Body of pancreas (tissue), 4 donors: Measurements from ENCODE around the gene SKAP1. TPM values are rescaled to one million over a fixed set of nuclear protein-coding genes. Genes with fewer than 3 reads are reported as not detected.

ENCODE experiments used
- ATAC-seq: fragments of 150-250 bp; one replicate; pipeline ENCODE4 v1.9.1; 2016
- DNase-seq, 4 donors: peaks; one replicate each; pipeline ENCODE4 v3.0.0-alpha.2; 2019
- H3K27ac ChIP-seq, 4 donors: fragments of 200-600 bp; sonication (generic); 1 replicate in 3 of 4; 2 replicates in 1 of 4; pipeline versions ENCODE4 v1.5.1 to v1.6.1; 2016 to 2019; ENCODE audit warnings: mild to moderate bottlenecking in 1 of 4, mixed read lengths in 1 of 4, moderate library complexity in 1 of 4
- H3K27me3 ChIP-seq, 2 donors: fragments of 200-600 bp; sonication (generic); one replicate each; pipeline ENCODE4 v1.6.0; 2016; ENCODE audit warnings: mild to moderate bottlenecking in 1 of 2
- H3K36me3 ChIP-seq, 2 donors: fragments of 200-600 bp; sonication (generic); replicated peaks in 1 of 2; 2 replicates each; pipeline ENCODE4 v1.5.1; 2016; ENCODE audit warnings: low read depth in 2 of 2; ENCODE audit not compliant: insufficient read depth in 1 of 2
- H3K4me1 ChIP-seq: fragments of 200-600 bp; sonication (generic); one replicate; pipeline ENCODE4 v1.6.0; 2016
- H3K4me3 ChIP-seq, 2 donors: fragments of 200-600 bp; sonication (generic); 1 replicate in 1 of 2; 2 replicates in 1 of 2; pipeline ENCODE4 v1.5.1; 2016 to 2019
- H3K9me3 ChIP-seq, 3 donors: fragments of 200-600 bp; sonication (generic); 1 replicate in 2 of 3; 2 replicates in 1 of 3; pipeline ENCODE4 v1.5.1; 2016
- CTCF ChIP-seq, 7 experiments: fragments of 450-650 bp in 4 of 7; fragments of 200-600 bp in 3 of 7; sonication (generic) in 3 of 7; IDR thresholded peaks; one replicate each; pipeline ENCODE4 v1.5.1; 2016 to 2019; ENCODE audit warnings: antibody characterized with exemption in 7 of 7
- POLR2A ChIP-seq, 3 donors: fragments of 450-650 bp; IDR thresholded peaks; one replicate each; pipeline ENCODE4 v1.6.1; 2016; ENCODE audit warnings: antibody characterized with exemption in 3 of 3, mild to moderate bottlenecking in 2 of 3
- WGBS, 2 donors: methylation state at CpG; one replicate each; pipeline ENCODE4 v1.1.5; 2017; 5-methylcytosine and 5-hydroxymethylcytosine counted together
- intact Hi-C: fragments of 100-400 bp; cut with DNase I; formaldehyde crosslinking; loops from one replicate; pipeline ENCODE4 v1.15.1; 2023
- total RNA-seq, 2 donors: library from RNA; depleted of rRNA; stranded (reverse); fragments of >200 nt; gene quantifications; one replicate each; pipeline ENCODE4 v1.1.0, GENCODE V29; 2016

SKAP1 gene
- total RNA-seq, 2 donors from 2014 or later: 0.78 to 4.0 TPM

- ATAC-seq (no peak), DNase-seq (no peak)
- Histone ChIP-seq H3K36me3 (no peaks in the 10 kb centered on the region), H3K4me1 (peaks cover 13% of the 10 kb centered on the region), H3K4me3 (no peak overlapping the region), H3K27ac (no peak overlapping the region), H3K27me3 (no peaks in the 10 kb centered on the region), H3K9me3 (no peaks in the 10 kb centered on the region)
- TF ChIP-seq CTCF (IDR thresholded peaks at IDR 0.05) (no peak), POLR2A (IDR thresholded peaks at IDR 0.05) (no peak)
- intact Hi-C loops: no loop called here
- 52 to 56% methylated on average over 11 of the region's 11 CpGs for WGBS, 2 donors
Observed at GRCh38 chr17:48432820-48433775, 3.1 kb upstream of the SKAP1 start.

- H3K27ac ChIP-seq: no peak overlapping the region
- TF ChIP-seq CTCF (IDR thresholded peaks at IDR 0.05) (no peak), POLR2A (IDR thresholded peaks at IDR 0.05) (no peak)
- peaks cover 13% of the 10 kb centered on the region for H3K4me1 ChIP-seq
- no peaks in the 10 kb centered on the region for H3K9me3 ChIP-seq
- no peaks in the 10 kb centered on the region for H3K27me3 ChIP-seq
- DNase-seq (no peak), ATAC-seq (no peak)
- intact Hi-C loops: no loop called here
- 60 to 77% methylated on average over 8 of the region's 8 CpGs for WGBS, 2 donors
- no peak overlapping the region for H3K4me3 ChIP-seq
- H3K36me3 ChIP-seq: no peaks in the 10 kb centered on the region
Observed at GRCh38 chr17:48429156-48429555, 858 bp downstream of the SKAP1 start.

GRCh38 chr17:48427598-48427997 lies 2.4 kb downstream of the SKAP1 start:
- H3K4me3 ChIP-seq: no peak overlapping the region
- ATAC-seq: no peak
- H3K36me3 ChIP-seq: no peaks in the 10 kb centered on the region
- H3K4me1 ChIP-seq: peaks cover 13% of the 10 kb centered on the region
- no peak for DNase-seq
- no peak overlapping the region for H3K27ac ChIP-seq
- H3K27me3 ChIP-seq: no peaks in the 10 kb centered on the region
- no peaks in the 10 kb centered on the region for H3K9me3 ChIP-seq
- intact Hi-C loops: no loop called here
- TF ChIP-seq POLR2A (IDR thresholded peaks at IDR 0.05): no peak
- TF ChIP-seq CTCF (IDR thresholded peaks at IDR 0.05): no peak

GRCh38 chr17:48426761-48427500 lies 3.1 kb downstream of the SKAP1 start:
- Histone ChIP-seq H3K4me3 (no peak overlapping the region), H3K9me3 (no peaks in the 10 kb centered on the region), H3K27ac (no peak overlapping the region), H3K36me3 (no peaks in the 10 kb centered on the region), H3K27me3 (no peaks in the 10 kb centered on the region), H3K4me1 (peaks cover 13% of the 10 kb centered on the region)
- no peak for ATAC-seq
- TF ChIP-seq POLR2A (IDR thresholded peaks at IDR 0.05) (no peak), CTCF (IDR thresholded peaks at IDR 0.05) (no peak)
- 84 to 85% methylated on average over 4 of the region's 4 CpGs for WGBS, 2 donors
- DNase-seq: no peak
- intact Hi-C loops: no loop called here
